Adrenal gland (tissue), 12 donors: ENCODE results near the gene ST7. TPM values are rescaled to one million over a fixed set of nuclear protein-coding genes. Genes with fewer than 3 reads are reported as not detected.

Experiments used
- DNase-seq, 7 donors: peaks; one replicate each; pipeline ENCODE4 v3.0.0-alpha.2; 2019 to 2020
- H3K27ac ChIP-seq, 5 donors: fragments of 200-600 bp; sonication (generic) in 4 of 5; 1 replicate in 3 of 5; 2 replicates in 2 of 5; pipeline versions ENCODE4 v1.5.1 to v1.8.0; 2016 to 2020; ENCODE audit warnings: mild to moderate bottlenecking in 1 of 5
- H3K27me3 ChIP-seq: fragments of 200-600 bp; 2 replicates; pipeline ENCODE4 v1.8.0; 2021
- H3K36me3 ChIP-seq, 2 donors: fragments of 200-600 bp; replicated peaks in 1 of 2; 1 replicate in 1 of 2; 2 replicates in 1 of 2; pipeline versions ENCODE4 v1.5.1 to v1.8.0; 2018 to 2022
- H3K4me1 ChIP-seq, 2 donors: fragments of 200-600 bp; replicated peaks in 1 of 2; 1 replicate in 1 of 2; 2 replicates in 1 of 2; pipeline versions ENCODE4 v1.5.1 to v1.8.0; 2018 to 2021
- H3K4me3 ChIP-seq, 4 donors: fragments of 200-600 bp; sonication (generic) in 3 of 4; one replicate each; pipeline ENCODE4 v1.5.1; 2016 to 2018
- H3K9me3 ChIP-seq, 3 donors: fragments of 200-600 bp; sonication (generic) in 1 of 3; replicated peaks in 1 of 3; 1 replicate in 2 of 3; 2 replicates in 1 of 3; pipeline versions ENCODE4 v1.5.1 to v1.8.0; 2016 to 2021
- POLR2A ChIP-seq, 2 donors: fragments of 450-650 bp; IDR thresholded peaks; one replicate each; pipeline ENCODE4 v1.6.1; 2017; ENCODE audit warnings: antibody characterized with exemption in 2 of 2, mild to moderate bottlenecking in 2 of 2, moderate library complexity in 1 of 2
- WGBS, 4 donors: extraction: QIAGEN DNeasy Blood & Tissue Kit in 2 of 4; methylation state at CpG; one replicate each; pipeline versions ENCODE4 v1.1.5 to v1.1.7; 2013 to 2017; 5-methylcytosine and 5-hydroxymethylcytosine counted together
- intact Hi-C, 2 donors: fragments of 100-400 bp; cut with DNase I; formaldehyde crosslinking; loops; one replicate each; pipeline versions ENCODE4 v1.14.1 to v1.15.0; 2022 to 2023
- polyA plus RNA-seq, 3 donors: library from polyadenylated mRNA; stranded (reverse); fragments of 200-250 nt in 2 of 3; fragments of 350-450 nt in 1 of 3; fragmentation: Illumina TruSeq in 1 of 3; extraction: RNeasy Lipid Tissue Mini Kit (QIAGEN cat#74804) in 1 of 3; gene quantifications; one replicate each; pipeline ENCODE4 v1.2.3, GENCODE V29; 2013 to 2014
- total RNA-seq, 9 donors: library from RNA; depleted of rRNA in 4 of 9; stranded (reverse); fragments of >200 nt in 4 of 9; fragments of 120-200 nt in 1 of 9; fragmentation: NEBNext Ultra II Directional in 1 of 9; extraction: Animal tissue kit (Norgen Biotek cat#: 25700) in 1 of 9; gene quantifications; one replicate each; pipeline versions ENCODE4 v1.1.0 to v1.2.4, GENCODE V29; 2013 to 2023
- TF ChIP-seq, protein P1 (sequence below), 6 experiments: fragments of 450-650 bp in 4 of 6; fragments of 200-600 bp in 2 of 6; sonication (generic) in 1 of 6; IDR thresholded peaks; 1 replicate in 5 of 6; 2 replicates in 1 of 6; pipeline versions ENCODE4 v1.5.1 to v1.8.0; 2016 to 2021; ENCODE audit warnings: antibody characterized with exemption in 6 of 6, mild to moderate bottlenecking in 2 of 6, moderate library complexity in 1 of 6
- donor health status: healthy with polysubstance abuse.
- donor health status: Bipolar disorder and iron deficiency.
- donor health status: DM: yes; HTN: yes; CAD: no.
- donor health status: DM: no; HTN: no; CAD: no.
- donor health status: DM: no; HTN: no; CAD: no.
- donor health status: DM: yes; HTN: yes; CAD: no.

ST7 gene
- total and polyA plus RNA-seq, 12 donors: 15.7 to 69.9 (median 33.1) TPM

DNA sequence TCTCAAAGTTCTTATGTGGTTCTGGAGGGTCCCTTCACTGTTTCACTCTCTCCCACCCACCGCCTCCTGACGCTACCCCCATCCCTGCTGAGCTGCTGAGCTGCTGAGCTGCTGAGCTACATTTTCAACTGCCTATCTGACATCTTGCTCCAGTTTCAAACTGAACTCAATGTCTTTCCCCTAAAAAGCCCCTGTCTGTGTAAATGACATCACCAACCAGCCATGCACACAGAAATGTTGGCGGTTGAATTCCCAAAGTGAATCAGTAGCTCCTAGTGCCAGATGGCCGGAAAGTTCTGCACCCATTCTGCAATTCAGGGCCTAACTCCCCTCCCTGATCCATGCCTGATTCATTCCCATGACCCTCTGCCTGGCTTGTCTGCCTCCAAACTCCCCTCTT, 298.4 kb downstream of the ST7 start:
- TF ChIP-seq, protein P1, sequence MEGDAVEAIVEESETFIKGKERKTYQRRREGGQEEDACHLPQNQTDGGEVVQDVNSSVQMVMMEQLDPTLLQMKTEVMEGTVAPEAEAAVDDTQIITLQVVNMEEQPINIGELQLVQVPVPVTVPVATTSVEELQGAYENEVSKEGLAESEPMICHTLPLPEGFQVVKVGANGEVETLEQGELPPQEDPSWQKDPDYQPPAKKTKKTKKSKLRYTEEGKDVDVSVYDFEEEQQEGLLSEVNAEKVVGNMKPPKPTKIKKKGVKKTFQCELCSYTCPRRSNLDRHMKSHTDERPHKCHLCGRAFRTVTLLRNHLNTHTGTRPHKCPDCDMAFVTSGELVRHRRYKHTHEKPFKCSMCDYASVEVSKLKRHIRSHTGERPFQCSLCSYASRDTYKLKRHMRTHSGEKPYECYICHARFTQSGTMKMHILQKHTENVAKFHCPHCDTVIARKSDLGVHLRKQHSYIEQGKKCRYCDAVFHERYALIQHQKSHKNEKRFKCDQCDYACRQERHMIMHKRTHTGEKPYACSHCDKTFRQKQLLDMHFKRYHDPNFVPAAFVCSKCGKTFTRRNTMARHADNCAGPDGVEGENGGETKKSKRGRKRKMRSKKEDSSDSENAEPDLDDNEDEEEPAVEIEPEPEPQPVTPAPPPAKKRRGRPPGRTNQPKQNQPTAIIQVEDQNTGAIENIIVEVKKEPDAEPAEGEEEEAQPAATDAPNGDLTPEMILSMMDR (IDR thresholded peaks at IDR 0.05): no peak
- TF ChIP-seq POLR2A (IDR thresholded peaks at IDR 0.05): no peak
- H3K27ac ChIP-seq: no peak overlapping the region
- no peak overlapping the region for H3K4me3 ChIP-seq
- H3K9me3 ChIP-seq: no peaks in the 10 kb centered on the region
- no peaks in the 10 kb centered on the region for H3K4me1 ChIP-seq
- DNase-seq: no peak
- 89 to 96% (median 90%) methylated on average over 4 of the region's 4 CpGs for WGBS, 4 donors
- intact Hi-C loops: no loop called here
- H3K36me3 ChIP-seq: no peaks in the 10 kb centered on the region
- no peaks in the 10 kb centered on the region for H3K27me3 ChIP-seq

DNA sequence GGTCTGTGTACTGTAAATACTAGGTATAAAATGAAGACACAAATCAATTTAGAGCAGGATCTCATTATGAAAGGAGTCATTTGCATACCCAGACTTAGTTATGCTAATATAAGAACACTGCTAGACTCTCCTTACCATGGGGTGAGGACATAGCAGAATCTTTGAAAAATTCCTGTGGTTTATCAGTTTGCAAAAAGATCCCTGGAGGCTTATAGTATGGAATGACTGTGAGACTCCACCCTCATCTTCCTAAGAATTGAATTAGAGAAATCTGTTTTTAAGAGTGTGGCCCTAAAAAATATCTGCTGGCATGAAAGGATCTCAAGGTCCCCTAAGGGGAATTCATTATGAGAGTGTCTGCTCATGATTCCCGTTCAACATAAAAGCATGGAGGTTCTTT, 306.3 kb downstream of the ST7 start:
- TF ChIP-seq, protein P1 (IDR thresholded peaks at IDR 0.05): no peak
- TF ChIP-seq POLR2A (IDR thresholded peaks at IDR 0.05): no peak
- DNase-seq: no peak
- Histone ChIP-seq H3K9me3 (no peaks in the 10 kb centered on the region), H3K4me3 (no peak overlapping the region), H3K4me1 (no peaks in the 10 kb centered on the region), H3K27ac (no peak overlapping the region), H3K27me3 (no peaks in the 10 kb centered on the region), H3K36me3 (no peaks in the 10 kb centered on the region)
- 32 to 82% (median 60%) methylated on average over 1 of the region's 1 CpG for WGBS, 4 donors
- intact Hi-C loops: no loop called here

DNA sequence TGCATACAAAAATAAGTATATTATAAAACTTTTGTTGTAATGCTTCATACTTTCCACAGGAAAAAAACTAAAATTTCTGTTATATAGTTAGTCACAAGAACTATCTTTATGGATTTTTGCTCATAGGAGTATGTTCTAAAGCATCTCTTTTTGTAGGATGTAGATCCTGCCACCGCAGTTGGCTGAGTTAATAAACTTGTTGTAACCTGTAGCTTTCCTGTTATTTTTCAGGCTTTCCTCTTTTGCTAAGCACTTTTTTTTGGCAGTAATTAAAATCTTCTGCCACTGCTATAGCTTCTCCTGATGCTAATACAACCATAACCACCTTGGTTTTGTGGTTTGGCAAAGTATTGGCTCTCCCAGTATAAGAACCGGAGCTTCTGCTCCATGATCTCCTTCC, 309.2 kb downstream of the ST7 start:
- DNase-seq: no peak
- no peaks in the 10 kb centered on the region for H3K27me3 ChIP-seq
- intact Hi-C loops: no loop called here
- no peaks in the 10 kb centered on the region for H3K4me1 ChIP-seq
- WGBS, 4 donors: 92 to 96% (median 94%) methylated on average over 2 of the region's 2 CpGs
- H3K4me3 ChIP-seq: no peak overlapping the region
- no peak overlapping the region for H3K27ac ChIP-seq
- TF ChIP-seq, protein P1 (IDR thresholded peaks at IDR 0.05): no peak
- TF ChIP-seq POLR2A (IDR thresholded peaks at IDR 0.05): no peak
- H3K9me3 ChIP-seq: no peaks in the 10 kb centered on the region
- no peaks in the 10 kb centered on the region for H3K36me3 ChIP-seq

DNA sequence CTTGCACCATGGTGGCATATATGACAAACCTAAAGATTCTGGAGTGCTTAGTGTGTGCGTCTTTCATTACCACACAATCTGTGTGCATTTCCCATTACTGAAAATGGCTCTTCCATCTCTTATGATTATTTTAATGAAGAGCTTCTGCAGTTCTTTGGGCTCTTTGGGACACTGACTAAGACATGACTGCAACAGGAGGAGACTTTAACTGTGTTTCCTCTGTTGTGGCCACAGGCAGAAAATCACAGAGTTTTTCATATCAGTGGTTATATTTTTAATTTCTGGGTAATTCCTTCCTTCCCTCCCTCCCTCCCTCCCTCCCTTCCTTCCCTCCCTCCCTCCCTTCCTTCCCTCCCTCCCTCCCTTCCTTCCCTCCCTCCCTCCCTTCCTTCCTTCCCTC, 311.4 kb downstream of the ST7 start:
- H3K4me1 ChIP-seq: no peaks in the 10 kb centered on the region
- H3K9me3 ChIP-seq: no peaks in the 10 kb centered on the region
- no peak for DNase-seq
- no peaks in the 10 kb centered on the region for H3K27me3 ChIP-seq
- no peak for TF ChIP-seq POLR2A (IDR thresholded peaks at IDR 0.05)
- TF ChIP-seq, protein P1 (IDR thresholded peaks at IDR 0.05): no peak
- intact Hi-C loops: no loop called here
- WGBS, 4 donors: 0 to 95% (median 76%) methylated on average over 1 of the region's 1 CpG
- H3K27ac ChIP-seq: no peak overlapping the region
- no peak overlapping the region for H3K4me3 ChIP-seq
- H3K36me3 ChIP-seq: no peaks in the 10 kb centered on the region
